GM12873 (cell line): Measurements from ENCODE around the gene ANKRD11.

ENCODE experiments used
- TF ChIP-seq, protein P1 (sequence below): IDR thresholded peaks from 2 replicates; pipeline ENCODE4 v1.5.1; 2012; ENCODE audit warnings: low read depth, mild to moderate bottlenecking, moderate library complexity, low read length, control low read depth; ENCODE audit not compliant: insufficient read depth; ENCODE audit errors: missing control alignments

ANKRD11 gene

DNA sequence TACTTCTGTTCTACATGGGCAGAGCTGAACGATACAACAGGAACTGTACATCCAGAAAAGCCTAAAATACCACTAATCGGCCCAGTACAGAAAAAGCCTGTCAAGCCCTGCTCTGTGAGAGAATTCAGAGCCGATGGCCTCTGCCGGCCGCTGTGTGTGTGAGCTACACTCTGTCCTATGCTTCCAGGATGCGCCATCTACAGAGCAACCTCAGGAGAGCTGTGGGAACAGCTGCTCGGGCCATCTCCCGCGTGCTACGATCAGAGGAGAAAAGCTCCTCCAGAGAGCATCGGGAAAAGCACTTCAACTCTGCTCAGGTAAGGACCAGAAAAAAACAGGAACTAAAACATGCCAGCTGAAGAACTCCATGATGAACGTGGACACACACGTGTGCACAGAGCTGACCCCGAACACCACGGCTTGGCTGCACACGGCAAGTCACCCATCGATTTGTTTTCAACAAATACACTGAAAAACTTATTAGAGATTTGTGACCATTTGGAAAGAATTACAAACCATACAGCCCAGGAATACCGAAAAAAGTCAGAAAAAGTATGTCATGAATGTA is 115.9 kb downstream of the ANKRD11 start:
- TF ChIP-seq, protein P1, sequence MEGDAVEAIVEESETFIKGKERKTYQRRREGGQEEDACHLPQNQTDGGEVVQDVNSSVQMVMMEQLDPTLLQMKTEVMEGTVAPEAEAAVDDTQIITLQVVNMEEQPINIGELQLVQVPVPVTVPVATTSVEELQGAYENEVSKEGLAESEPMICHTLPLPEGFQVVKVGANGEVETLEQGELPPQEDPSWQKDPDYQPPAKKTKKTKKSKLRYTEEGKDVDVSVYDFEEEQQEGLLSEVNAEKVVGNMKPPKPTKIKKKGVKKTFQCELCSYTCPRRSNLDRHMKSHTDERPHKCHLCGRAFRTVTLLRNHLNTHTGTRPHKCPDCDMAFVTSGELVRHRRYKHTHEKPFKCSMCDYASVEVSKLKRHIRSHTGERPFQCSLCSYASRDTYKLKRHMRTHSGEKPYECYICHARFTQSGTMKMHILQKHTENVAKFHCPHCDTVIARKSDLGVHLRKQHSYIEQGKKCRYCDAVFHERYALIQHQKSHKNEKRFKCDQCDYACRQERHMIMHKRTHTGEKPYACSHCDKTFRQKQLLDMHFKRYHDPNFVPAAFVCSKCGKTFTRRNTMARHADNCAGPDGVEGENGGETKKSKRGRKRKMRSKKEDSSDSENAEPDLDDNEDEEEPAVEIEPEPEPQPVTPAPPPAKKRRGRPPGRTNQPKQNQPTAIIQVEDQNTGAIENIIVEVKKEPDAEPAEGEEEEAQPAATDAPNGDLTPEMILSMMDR = no peak

DNA sequence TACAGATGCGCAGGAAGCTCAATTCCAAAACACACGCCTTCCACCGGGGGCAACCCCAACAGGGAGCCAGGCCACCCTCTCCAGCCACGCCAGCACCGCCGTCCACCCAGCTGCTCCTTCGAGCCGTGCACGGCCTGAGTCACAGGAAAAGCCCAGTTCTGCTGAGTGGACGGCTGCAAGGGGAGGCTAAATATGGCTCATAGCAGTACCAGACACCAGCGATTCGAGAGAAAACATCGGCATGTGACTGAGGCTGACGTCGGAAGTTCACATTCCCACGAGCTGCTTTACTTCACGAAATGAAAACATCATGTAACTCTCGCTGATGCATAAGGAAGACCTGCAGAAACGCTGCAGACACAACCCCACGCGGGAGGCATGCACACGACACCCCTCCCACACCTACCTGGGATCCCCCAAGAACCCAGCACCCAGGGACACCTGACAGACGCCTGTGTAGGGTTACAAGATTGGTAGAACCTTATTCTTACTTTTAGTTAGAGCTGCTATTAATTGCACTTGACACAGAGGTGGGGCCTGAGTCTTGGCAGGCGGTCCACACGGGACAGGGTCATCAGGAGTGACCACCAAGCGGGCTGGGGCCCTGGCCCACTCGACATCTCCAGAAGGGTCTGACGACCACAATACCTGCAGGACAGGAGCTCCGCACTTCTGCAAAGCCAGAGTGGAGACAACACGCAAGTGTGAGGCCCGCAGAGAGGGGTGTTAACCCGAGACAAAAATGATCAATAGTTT is 116.8 kb downstream of the ANKRD11 start:
- TF ChIP-seq, protein P1 = no peak

DNA sequence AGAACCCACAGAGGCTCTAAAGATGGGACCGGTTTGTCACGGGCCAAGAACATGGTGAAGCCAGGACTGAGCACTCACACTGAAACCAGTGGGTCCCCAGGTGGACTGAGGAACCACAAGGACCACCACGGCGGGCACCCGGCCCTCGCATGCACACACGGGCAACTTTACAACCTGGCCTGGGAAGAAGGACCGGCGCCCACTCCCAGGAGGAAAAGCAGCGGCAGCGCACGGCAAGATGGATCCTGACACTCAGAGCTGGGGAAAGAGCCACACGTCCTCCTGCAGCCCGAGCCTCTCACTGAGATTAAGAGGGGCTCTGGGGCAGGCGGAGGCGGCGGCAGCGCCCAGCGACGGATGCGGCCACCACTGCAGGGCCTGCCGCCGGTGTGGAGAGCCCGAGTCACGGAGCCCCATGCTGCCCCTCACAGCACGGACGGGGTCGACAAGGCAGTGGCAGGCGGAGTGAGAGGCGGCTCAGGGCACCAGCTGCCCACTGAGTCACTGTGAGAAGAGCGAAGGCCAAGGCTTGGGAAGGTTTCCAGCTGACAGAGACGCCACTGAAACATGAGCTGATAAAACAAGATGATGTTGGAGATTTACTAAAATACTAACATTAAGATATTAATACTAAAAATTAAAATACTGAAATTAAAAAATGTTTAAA is 118.3 kb downstream of the ANKRD11 start:
- TF ChIP-seq, protein P1 = no peak

DNA sequence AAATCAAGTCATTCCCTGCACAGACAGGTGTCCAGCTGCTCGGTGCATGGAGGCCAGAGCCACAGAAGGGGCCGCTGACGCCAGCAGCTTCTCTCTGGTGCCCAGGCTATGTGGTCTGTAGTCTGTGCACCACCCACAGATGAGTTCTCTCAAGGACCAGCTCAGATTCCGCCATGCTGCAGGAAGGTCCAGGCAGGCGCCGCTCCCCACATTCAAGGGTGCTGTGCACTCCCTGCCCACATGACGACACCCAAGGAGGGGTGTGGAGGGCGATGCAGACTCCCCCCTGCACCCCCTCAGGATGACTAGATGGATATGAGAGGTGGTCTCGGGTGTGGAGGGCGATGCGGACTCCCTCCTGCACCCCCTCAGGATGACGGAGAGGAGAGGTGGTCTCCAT is 119.0 kb downstream of the ANKRD11 start:
- TF ChIP-seq, protein P1 = no peak

DNA sequence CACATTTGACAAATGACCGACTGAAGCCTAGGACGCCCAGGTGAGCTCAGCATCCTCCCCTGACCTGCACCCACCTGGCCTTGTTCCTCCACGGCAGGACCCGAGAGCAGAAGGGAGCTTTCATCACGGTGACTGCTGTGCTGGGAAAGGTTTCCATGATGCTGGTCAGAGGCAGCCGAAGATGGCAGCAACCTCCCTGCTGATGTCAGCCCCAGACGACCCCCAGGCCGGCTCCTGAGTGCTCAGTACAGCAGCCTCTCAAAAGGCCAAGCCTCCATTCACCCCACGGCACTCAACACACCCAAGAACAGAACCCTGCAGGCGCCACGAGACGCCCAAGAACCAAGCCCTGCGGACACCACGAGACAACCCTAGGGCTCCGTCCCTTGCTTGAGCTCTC is 119.8 kb downstream of the ANKRD11 start:
- TF ChIP-seq, protein P1 = no peak

DNA sequence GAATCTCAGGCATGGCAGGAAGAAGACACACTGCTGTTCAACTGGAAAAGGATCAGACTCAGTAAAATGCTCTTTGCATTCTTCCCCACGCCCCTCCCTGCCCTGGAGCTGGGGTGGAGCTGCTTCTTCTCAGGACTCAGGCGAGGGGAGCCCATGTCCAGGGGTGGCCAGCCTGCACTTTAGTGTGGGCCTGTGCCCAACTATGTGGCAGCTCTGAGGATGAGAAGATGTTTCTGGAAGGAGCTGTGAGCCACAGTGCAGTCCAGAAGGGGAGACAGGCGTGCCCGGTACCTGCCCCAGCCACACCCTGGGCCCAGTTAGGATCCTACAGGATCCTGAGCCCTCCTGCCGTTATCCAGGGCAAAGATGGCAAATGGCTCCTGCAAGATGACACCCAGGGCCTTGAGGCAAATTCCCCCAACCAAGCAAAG is 120.3 kb downstream of the ANKRD11 start:
- TF ChIP-seq, protein P1 = no peak

DNA sequence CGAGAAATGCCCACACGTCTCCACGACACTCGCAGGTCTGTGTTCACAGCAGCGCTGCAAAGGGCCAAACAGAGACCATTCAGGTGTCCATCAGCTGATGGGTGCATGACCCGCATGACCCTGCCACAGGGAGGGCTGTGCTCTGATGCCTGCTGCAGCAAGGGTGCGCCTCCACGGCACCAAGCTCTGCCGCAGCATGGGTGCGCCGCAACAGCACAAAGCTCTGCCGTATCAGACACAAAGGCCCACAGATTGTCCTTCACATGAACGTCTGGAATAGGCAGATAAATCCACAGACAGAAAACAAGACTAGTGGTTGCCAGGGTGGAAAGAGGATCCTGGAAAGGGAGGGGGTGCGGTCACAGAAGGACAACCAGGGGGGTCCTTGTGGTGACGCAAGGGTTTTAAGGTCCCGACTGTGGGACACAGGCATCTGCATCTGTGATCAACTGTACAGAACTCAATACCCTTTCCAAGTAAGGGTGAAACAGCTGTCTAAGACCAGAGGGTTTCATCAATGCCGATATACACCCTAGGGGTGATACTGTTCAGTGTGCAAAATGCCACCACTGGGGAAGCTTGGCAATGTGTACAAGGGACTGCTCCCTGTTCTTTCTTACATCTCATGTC is 121.0 kb downstream of the ANKRD11 start:
- TF ChIP-seq, protein P1 = no peak
